ENCODE measurements around the gene SLC44A4. TPM values are rescaled to one million over a fixed set of nuclear protein-coding genes. Genes with fewer than 3 reads are reported as not detected.

SLC44A4 gene
- total and polyA plus RNA-seq, 9 of the 15 experiments (the other 6 are each of a cell fraction or from before 2014, with no cell fraction given) = 7.9 to 18.6 (median 11.2) TPM

- peak; percentile 84 for TF ChIP-seq AFF4 (CRISPR knock-in tag; IDR thresholded peaks at IDR 0.05)
- 0 out of 2 replicates have a peak, but pooled peaks have one; percentile 60 for TF ChIP-seq ZNF696 (CRISPR knock-in tag; conservative IDR thresholded peaks at IDR 0.05)
- TF ChIP-seq TCF7L2 (IDR thresholded peaks at IDR 0.05; ENCODE audit: low read depth, low read length) = 0 out of 2 replicates have a peak, but pooled peaks have one; percentile 29
- peak; percentile 49; the same call in 1 of the 2 replicates for TF ChIP-seq NFXL1 (CRISPR knock-in tag; IDR thresholded peaks at IDR 0.05)
- peak; percentile 67 for TF ChIP-seq ATF4 (CRISPR knock-in tag; IDR thresholded peaks at IDR 0.05)
- TF ChIP-seq NFE2L1 (tag; IDR thresholded peaks at IDR 0.05; ENCODE audit: borderline replicate concordance, low read depth) = peak; percentile 98
- TF ChIP-seq ZBTB33 (CRISPR knock-in tag; IDR thresholded peaks at IDR 0.05) = peak; percentile 33; the same call in 1 of the 2 replicates
- TF ChIP-seq POLR2A (conservative IDR thresholded peaks at IDR 0.05) = peak; percentile 91
- TF ChIP-seq SMAD4 (CRISPR knock-in tag; conservative IDR thresholded peaks at IDR 0.05) = peak; percentile 70
- no peak for TF ChIP-seq ATF1 (CRISPR knock-in tag; IDR thresholded peaks at IDR 0.05)
- TF ChIP-seq ATF1 (tag; IDR thresholded peaks at IDR 0.05) = peak; percentile 14; the same call in 1 of the 2 replicates
- TF ChIP-seq ZBTB2 (IDR thresholded peaks at IDR 0.05) = peak; percentile 78
- peak; percentile 36; the same call in 1 of the 2 replicates for TF ChIP-seq HMBOX1 (IDR thresholded peaks at IDR 0.05)
- peak; percentile 77 for TF ChIP-seq EP300 (IDR thresholded peaks at IDR 0.05; ENCODE audit: low read length)
- TF ChIP-seq MCM2 (IDR thresholded peaks at IDR 0.05; ENCODE audit: low read depth) = no peak
- peak; percentile 64; the same call in 1 of the 2 replicates for TF ChIP-seq KLF10 (CRISPR knock-in tag; IDR thresholded peaks at IDR 0.05)
- no peak for TF ChIP-seq XRCC4 (IDR thresholded peaks at IDR 0.05; ENCODE audit: extremely low read depth, insufficient read depth, insufficient read length)
Observed at GRCh38 chr6:31822036-31822821, 56.6 kb downstream of the SLC44A4 start (continued).
